ENCODE data around the gene DLAT. TPM values are rescaled to one million over a fixed set of nuclear protein-coding genes. Genes with fewer than 3 reads are reported as not detected.

DLAT gene
- total RNA-seq, 3 donors from 2014 or later, result 26.9 to 30.9 (median 27.5) TPM

- DNase-seq (ENCODE audit: low spot score in 2 of 2), result no peak
- H3K36me3 ChIP-seq, result no peaks in the 10 kb centered on the region
- H3K4me3 ChIP-seq, result no peak overlapping the region
- intact Hi-C loops (cut with DNase I; ENCODE audit: low total_unique reads), result no loop called here
- no peaks in the 10 kb centered on the region for H3K9me3 ChIP-seq
- no peaks in the 10 kb centered on the region for H3K4me1 ChIP-seq
- H3K27ac ChIP-seq, result no peak overlapping the region
- TF ChIP-seq POLR2A (IDR thresholded peaks at IDR 0.05), result no peak
- H3K27me3 ChIP-seq, result no peaks in the 10 kb centered on the region
Observed at GRCh38 chr11:112049777-112050176, 24.6 kb downstream of the DLAT start.

- DNase-seq (ENCODE audit: low spot score in 2 of 2), result no peak
- Histone ChIP-seq H3K4me1 (no peaks in the 10 kb centered on the region), H3K9me3 (no peaks in the 10 kb centered on the region), H3K27me3 (no peaks in the 10 kb centered on the region), H3K36me3 (no peaks in the 10 kb centered on the region), H3K4me3 (no peak overlapping the region), H3K27ac (no peak overlapping the region)
- intact Hi-C loops (cut with DNase I; ENCODE audit: low total_unique reads), result no loop called here
- TF ChIP-seq POLR2A (IDR thresholded peaks at IDR 0.05), result no peak
- no peak for TF ChIP-seq POLR2AphosphoS5 (IDR thresholded peaks at IDR 0.05)
- TF ChIP-seq CTCF (IDR thresholded peaks at IDR 0.05), result no peak
Observed at GRCh38 chr11:112050721-112051120, 25.5 kb downstream of the DLAT start.

GRCh38 chr11:112051768-112052167 lies 26.6 kb downstream of the DLAT start:
- no peak overlapping the region for H3K27ac ChIP-seq
- no peaks in the 10 kb centered on the region for H3K4me1 ChIP-seq
- intact Hi-C loops (cut with DNase I; ENCODE audit: low total_unique reads), result no loop called here
- no peak for DNase-seq (ENCODE audit: low spot score in 2 of 2)
- no peaks in the 10 kb centered on the region for H3K36me3 ChIP-seq
- H3K27me3 ChIP-seq, result no peaks in the 10 kb centered on the region
- H3K9me3 ChIP-seq, result no peaks in the 10 kb centered on the region
- H3K4me3 ChIP-seq, result no peak overlapping the region
- TF ChIP-seq POLR2A (IDR thresholded peaks at IDR 0.05) (no peak), CTCF (IDR thresholded peaks at IDR 0.05) (no peak), POLR2AphosphoS5 (IDR thresholded peaks at IDR 0.05) (no peak)

GRCh38 chr11:112057170-112057569 lies 32.0 kb downstream of the DLAT start:
- Histone ChIP-seq H3K9me3 (no peaks in the 10 kb centered on the region), H3K27ac (no peak overlapping the region), H3K27me3 (no peaks in the 10 kb centered on the region), H3K4me3 (no peak overlapping the region), H3K4me1 (no peaks in the 10 kb centered on the region), H3K36me3 (no peaks in the 10 kb centered on the region)
- TF ChIP-seq POLR2AphosphoS5 (IDR thresholded peaks at IDR 0.05), result no peak
- no peak for TF ChIP-seq POLR2A (IDR thresholded peaks at IDR 0.05)
- no peak for TF ChIP-seq CTCF (IDR thresholded peaks at IDR 0.05)
- intact Hi-C loops (cut with DNase I; ENCODE audit: low total_unique reads), result no loop called here
- no peak for DNase-seq (ENCODE audit: low spot score in 2 of 2)

- intact Hi-C loops (cut with DNase I; ENCODE audit: low total_unique reads), result no loop called here
- TF ChIP-seq CTCF (IDR thresholded peaks at IDR 0.05) (no peak), POLR2AphosphoS5 (IDR thresholded peaks at IDR 0.05) (no peak), POLR2A (IDR thresholded peaks at IDR 0.05) (no peak)
- no peaks in the 10 kb centered on the region for H3K4me1 ChIP-seq
- H3K4me3 ChIP-seq, result no peak overlapping the region
- no peak overlapping the region for H3K27ac ChIP-seq
- H3K36me3 ChIP-seq, result no peaks in the 10 kb centered on the region
- DNase-seq (ENCODE audit: low spot score in 2 of 2), result no peak
- no peaks in the 10 kb centered on the region for H3K9me3 ChIP-seq
- no peaks in the 10 kb centered on the region for H3K27me3 ChIP-seq
Observed at GRCh38 chr11:112058103-112058502, 32.9 kb downstream of the DLAT start.

- no peaks in the 10 kb centered on the region for H3K27me3 ChIP-seq
- no peak overlapping the region for H3K4me3 ChIP-seq
- no peaks in the 10 kb centered on the region for H3K4me1 ChIP-seq
- H3K27ac ChIP-seq, result no peak overlapping the region
- no peaks in the 10 kb centered on the region for H3K36me3 ChIP-seq
- H3K9me3 ChIP-seq, result no peaks in the 10 kb centered on the region
- DNase-seq (ENCODE audit: low spot score in 2 of 2), result no peak
- intact Hi-C loops (cut with DNase I; ENCODE audit: low total_unique reads), result no loop called here
- TF ChIP-seq POLR2AphosphoS5 (IDR thresholded peaks at IDR 0.05) (no peak), CTCF (IDR thresholded peaks at IDR 0.05) (no peak), POLR2A (IDR thresholded peaks at IDR 0.05) (no peak)
Observed at GRCh38 chr11:112062923-112063322, 37.7 kb downstream of the DLAT start.
